Measurements from ENCODE around the gene NCAPH2.

Gene NCAPH2

GRCh38 chr22:50571264-50572175, 63.5 kb downstream of the NCAPH2 start:
- no peak for DNase-seq (ENCODE audit: low spot score)
- no peak for TF ChIP-seq CTCF (IDR thresholded peaks at IDR 0.05; ENCODE audit: extremely low read depth, missing control alignments)

- no peak for TF ChIP-seq CTCF (IDR thresholded peaks at IDR 0.05; ENCODE audit: extremely low read depth, missing control alignments)
- DNase-seq (ENCODE audit: low spot score) = no peak
These were observed 64.9 kb downstream of the NCAPH2 start for GRCh38 chr22:50572965-50573364.

GRCh38 chr22:50573491-50574382, 65.7 kb downstream of the NCAPH2 start:
- DNase-seq (ENCODE audit: low spot score) = no peak
- no peak for TF ChIP-seq CTCF (IDR thresholded peaks at IDR 0.05; ENCODE audit: extremely low read depth, missing control alignments)

- DNase-seq (ENCODE audit: low spot score) = no peak
- TF ChIP-seq CTCF (IDR thresholded peaks at IDR 0.05; ENCODE audit: extremely low read depth, missing control alignments) = no peak
These were observed 66.3 kb downstream of the NCAPH2 start for GRCh38 chr22:50574383-50574755.

All from GM20000 (cell line).